Epidermal melanocyte (primary cell): ENCODE measurements around the gene CDK6.

Experiments
- DNase-seq: peaks from one replicate; pipeline ENCODE4 v3.0.0; 2011; ENCODE audit warnings: low spot score; ENCODE audit not compliant: insufficient read length

The CDK6 gene

GRCh38 chr7:92794831-92795230, 41.5 kb downstream of the CDK6 start:
- DNase-seq, result no peak

- DNase-seq, result no peak
Measured at GRCh38 chr7:92794391-92794790, 42.0 kb downstream of the CDK6 start.

GRCh38 chr7:92793656-92794205, 42.6 kb downstream of the CDK6 start:
- DNase-seq, result no peak

- no peak for DNase-seq
Measured at GRCh38 chr7:92790992-92791391, 45.4 kb downstream of the CDK6 start.

- no peak for DNase-seq
Measured at GRCh38 chr7:92788559-92789183, 47.7 kb downstream of the CDK6 start.

GRCh38 chr7:92785923-92786322, 50.5 kb downstream of the CDK6 start:
- no peak for DNase-seq

- no peak for DNase-seq
Measured at GRCh38 chr7:92784935-92785334, 51.4 kb downstream of the CDK6 start.

GRCh38 chr7:92783260-92784201, 52.8 kb downstream of the CDK6 start:
- no peak for DNase-seq

GRCh38 chr7:92782855-92783254, 53.5 kb downstream of the CDK6 start:
- DNase-seq, result no peak

- no peak for DNase-seq
Measured at GRCh38 chr7:92782236-92782635, 54.1 kb downstream of the CDK6 start.

- DNase-seq, result no peak
Measured at GRCh38 chr7:92781117-92781720, 55.2 kb downstream of the CDK6 start.

- DNase-seq, result no peak
Measured at GRCh38 chr7:92778972-92779371, 57.4 kb downstream of the CDK6 start.

- DNase-seq, result no peak
Measured at GRCh38 chr7:92777993-92778392, 58.4 kb downstream of the CDK6 start.

GRCh38 chr7:92773808-92774207, 62.6 kb downstream of the CDK6 start:
- DNase-seq, result no peak

- no peak for DNase-seq
Measured at GRCh38 chr7:92769844-92770243, 66.5 kb downstream of the CDK6 start.

- DNase-seq, result no peak
Measured at GRCh38 chr7:92769394-92769699, 67.0 kb downstream of the CDK6 start.

- DNase-seq, result no peak
Measured at GRCh38 chr7:92768501-92769393, 67.6 kb downstream of the CDK6 start.

GRCh38 chr7:92767437-92767836, 68.9 kb downstream of the CDK6 start:
- no peak for DNase-seq

GRCh38 chr7:92766461-92767003, 69.8 kb downstream of the CDK6 start:
- DNase-seq, result no peak

GRCh38 chr7:92765725-92766124, 70.6 kb downstream of the CDK6 start:
- DNase-seq, result no peak
